ENCODE data around the gene TSC22D2.

The TSC22D2 gene

DNA sequence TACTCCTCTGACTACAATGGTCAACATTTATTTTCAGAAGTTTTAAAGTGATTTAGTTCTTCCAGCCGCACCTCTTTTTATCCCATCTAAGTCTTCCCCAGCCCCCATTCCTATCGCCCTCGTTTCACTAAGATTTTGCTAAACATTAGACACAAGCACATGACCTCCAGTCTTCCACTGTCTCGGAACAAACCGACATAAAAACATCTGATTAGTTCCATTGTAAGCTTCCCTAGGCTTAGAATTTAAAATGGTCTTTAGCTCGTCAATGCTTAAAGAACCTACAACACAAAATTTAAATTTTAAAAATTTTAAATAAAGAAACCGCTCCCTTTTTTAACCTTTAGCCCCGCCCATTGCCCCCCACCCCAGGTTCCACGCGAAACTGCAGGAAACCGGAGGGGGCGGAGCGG is 284 bp upstream of the TSC22D2 start:
- no peaks in the 10 kb centered on the region for H3K27me3 ChIP-seq (ENCODE audit: insufficient read depth, poor library complexity, severe bottlenecking)
- no peaks in the 10 kb centered on the region for H3K9me3 ChIP-seq (ENCODE audit: severe bottlenecking)
- peak overlapping the region; percentile 91 for H3K4me3 ChIP-seq (ENCODE audit: severe bottlenecking)
- DNase-seq (ENCODE audit: low spot score) = no peak
- TF ChIP-seq, protein P1, sequence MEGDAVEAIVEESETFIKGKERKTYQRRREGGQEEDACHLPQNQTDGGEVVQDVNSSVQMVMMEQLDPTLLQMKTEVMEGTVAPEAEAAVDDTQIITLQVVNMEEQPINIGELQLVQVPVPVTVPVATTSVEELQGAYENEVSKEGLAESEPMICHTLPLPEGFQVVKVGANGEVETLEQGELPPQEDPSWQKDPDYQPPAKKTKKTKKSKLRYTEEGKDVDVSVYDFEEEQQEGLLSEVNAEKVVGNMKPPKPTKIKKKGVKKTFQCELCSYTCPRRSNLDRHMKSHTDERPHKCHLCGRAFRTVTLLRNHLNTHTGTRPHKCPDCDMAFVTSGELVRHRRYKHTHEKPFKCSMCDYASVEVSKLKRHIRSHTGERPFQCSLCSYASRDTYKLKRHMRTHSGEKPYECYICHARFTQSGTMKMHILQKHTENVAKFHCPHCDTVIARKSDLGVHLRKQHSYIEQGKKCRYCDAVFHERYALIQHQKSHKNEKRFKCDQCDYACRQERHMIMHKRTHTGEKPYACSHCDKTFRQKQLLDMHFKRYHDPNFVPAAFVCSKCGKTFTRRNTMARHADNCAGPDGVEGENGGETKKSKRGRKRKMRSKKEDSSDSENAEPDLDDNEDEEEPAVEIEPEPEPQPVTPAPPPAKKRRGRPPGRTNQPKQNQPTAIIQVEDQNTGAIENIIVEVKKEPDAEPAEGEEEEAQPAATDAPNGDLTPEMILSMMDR (IDR thresholded peaks at IDR 0.05; ENCODE audit: poor library complexity, severe bottlenecking) = no peak
- H3K4me1 ChIP-seq (ENCODE audit: insufficient read depth, poor library complexity, severe bottlenecking) = peaks cover 25% of the 10 kb centered on the region
- no peak for ATAC-seq (ENCODE audit: low read depth)
- peak overlapping the region; percentile 93 for H3K27ac ChIP-seq (ENCODE audit: poor library complexity, severe bottlenecking)
- peaks cover 28% of the 10 kb centered on the region for H3K36me3 ChIP-seq (ENCODE audit: low read depth)

DNA sequence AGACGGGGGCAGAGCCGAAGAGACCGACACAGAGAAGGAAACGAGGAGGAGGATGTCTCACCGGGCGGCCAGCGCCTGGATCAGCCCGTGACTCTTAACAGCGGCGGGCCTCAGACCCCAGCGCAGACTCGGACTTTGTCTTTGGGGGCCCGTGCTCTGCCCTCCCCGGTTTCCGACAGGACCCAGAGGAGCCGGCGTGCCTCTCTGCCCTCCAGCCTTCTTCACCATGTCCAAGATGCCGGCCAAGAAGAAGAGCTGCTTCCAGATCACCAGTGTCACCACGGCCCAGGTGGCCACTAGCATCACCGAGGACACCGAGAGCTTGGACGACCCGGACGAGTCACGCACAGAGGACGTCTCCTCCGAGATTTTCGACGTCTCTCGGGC is 1.0 kb downstream of the TSC22D2 start:
- TF ChIP-seq, protein P1 (IDR thresholded peaks at IDR 0.05; ENCODE audit: poor library complexity, severe bottlenecking) = no peak
- peaks cover 39% of the 10 kb centered on the region for H3K36me3 ChIP-seq (ENCODE audit: low read depth)
- DNase-seq (ENCODE audit: low spot score) = no peak
- peak overlapping the region; percentile 91 for H3K4me3 ChIP-seq (ENCODE audit: severe bottlenecking)
- no peak; the same call in 2 of the 3 replicates for ATAC-seq (ENCODE audit: low read depth)
- no peaks in the 10 kb centered on the region for H3K9me3 ChIP-seq (ENCODE audit: severe bottlenecking)
- H3K27me3 ChIP-seq (ENCODE audit: insufficient read depth, poor library complexity, severe bottlenecking) = no peaks in the 10 kb centered on the region
- peak overlapping the region; percentile 93 for H3K27ac ChIP-seq (ENCODE audit: poor library complexity, severe bottlenecking)
- peaks cover 18% of the 10 kb centered on the region for H3K4me1 ChIP-seq (ENCODE audit: insufficient read depth, poor library complexity, severe bottlenecking)

DNA sequence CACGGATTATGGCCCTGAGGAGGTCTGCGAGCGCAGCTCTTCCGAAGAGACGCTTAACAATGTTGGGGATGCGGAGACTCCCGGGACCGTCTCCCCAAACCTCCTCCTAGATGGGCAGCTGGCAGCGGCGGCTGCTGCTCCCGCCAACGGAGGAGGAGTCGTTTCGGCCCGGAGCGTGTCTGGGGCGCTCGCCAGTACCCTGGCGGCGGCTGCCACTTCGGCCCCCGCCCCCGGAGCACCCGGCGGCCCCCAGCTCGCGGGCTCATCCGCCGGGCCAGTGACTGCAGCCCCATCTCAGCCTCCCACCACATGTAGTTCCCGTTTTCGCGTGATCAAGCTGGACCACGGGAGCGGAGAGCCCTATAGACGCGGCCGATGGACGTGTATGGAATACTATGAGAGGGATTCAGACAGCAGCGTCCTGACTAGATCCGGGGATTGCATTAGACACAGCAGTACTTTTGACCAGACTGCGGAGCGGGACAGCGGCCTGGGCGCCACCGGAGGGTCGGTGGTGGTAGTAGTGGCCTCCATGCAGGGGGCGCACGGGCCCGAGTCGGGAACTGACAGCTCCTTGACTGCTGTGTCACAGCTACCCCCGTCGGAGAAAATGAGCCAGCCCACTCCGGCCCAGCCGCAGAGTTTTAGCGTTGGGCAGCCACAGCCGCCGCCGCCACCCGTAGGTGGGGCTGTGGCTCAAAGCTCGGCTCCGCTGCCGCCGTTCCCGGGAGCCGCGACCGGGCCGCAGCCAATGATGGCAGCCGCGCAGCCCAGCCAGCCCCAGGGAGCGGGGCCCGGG is 1.6 kb downstream of the TSC22D2 start:
- Histone ChIP-seq H3K4me3 (ENCODE audit: severe bottlenecking) (peak overlapping the region; percentile 91), H3K27me3 (ENCODE audit: insufficient read depth, poor library complexity, severe bottlenecking) (no peaks in the 10 kb centered on the region), H3K9me3 (ENCODE audit: severe bottlenecking) (no peaks in the 10 kb centered on the region), H3K27ac (ENCODE audit: poor library complexity, severe bottlenecking) (peak overlapping the region; percentile 93), H3K4me1 (ENCODE audit: insufficient read depth, poor library complexity, severe bottlenecking) (peaks cover 18% of the 10 kb centered on the region), H3K36me3 (ENCODE audit: low read depth) (peaks cover 45% of the 10 kb centered on the region)
- peak; percentile 64 for DNase-seq (ENCODE audit: low spot score)
- ATAC-seq (ENCODE audit: low read depth) = peak; percentile 14
- TF ChIP-seq, protein P1 (IDR thresholded peaks at IDR 0.05; ENCODE audit: poor library complexity, severe bottlenecking) = peak; percentile 55

DNA sequence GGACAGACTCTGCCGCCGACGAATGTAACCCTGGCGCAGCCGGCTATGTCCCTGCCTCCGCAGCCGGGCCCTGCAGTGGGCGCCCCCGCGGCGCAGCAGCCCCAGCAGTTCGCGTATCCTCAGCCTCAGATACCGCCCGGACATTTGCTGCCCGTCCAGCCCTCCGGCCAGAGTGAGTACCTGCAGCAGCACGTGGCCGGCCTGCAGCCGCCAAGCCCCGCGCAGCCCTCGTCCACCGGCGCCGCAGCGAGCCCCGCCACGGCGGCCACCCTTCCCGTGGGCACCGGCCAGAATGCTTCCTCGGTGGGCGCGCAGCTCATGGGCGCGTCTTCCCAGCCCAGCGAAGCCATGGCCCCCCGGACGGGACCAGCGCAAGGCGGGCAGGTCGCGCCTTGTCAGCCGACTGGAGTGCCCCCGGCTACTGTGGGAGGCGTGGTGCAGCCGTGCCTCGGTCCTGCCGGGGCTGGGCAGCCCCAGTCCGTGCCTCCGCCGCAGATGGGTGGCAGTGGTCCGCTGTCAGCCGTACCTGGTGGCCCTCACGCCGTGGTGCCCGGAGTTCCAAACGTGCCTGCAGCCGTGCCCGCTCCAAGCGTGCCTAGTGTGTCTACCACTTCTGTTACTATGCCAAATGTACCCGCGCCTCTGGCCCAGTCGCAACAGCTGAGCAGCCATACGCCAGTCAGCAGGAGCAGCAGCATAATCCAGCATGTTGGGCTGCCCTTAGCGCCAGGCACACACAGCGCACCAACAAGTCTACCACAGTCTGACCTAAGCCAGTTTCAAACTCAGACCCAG is 2.4 kb downstream of the TSC22D2 start:
- Histone ChIP-seq H3K9me3 (ENCODE audit: severe bottlenecking) (no peaks in the 10 kb centered on the region), H3K36me3 (ENCODE audit: low read depth) (peaks cover 53% of the 10 kb centered on the region), H3K4me3 (ENCODE audit: severe bottlenecking) (peak overlapping the region; percentile 91), H3K4me1 (ENCODE audit: insufficient read depth, poor library complexity, severe bottlenecking) (peaks cover 26% of the 10 kb centered on the region), H3K27me3 (ENCODE audit: insufficient read depth, poor library complexity, severe bottlenecking) (no peaks in the 10 kb centered on the region), H3K27ac (ENCODE audit: poor library complexity, severe bottlenecking) (peak overlapping the region; percentile 93)
- peak; percentile 68 for DNase-seq (ENCODE audit: low spot score)
- TF ChIP-seq, protein P1 (IDR thresholded peaks at IDR 0.05; ENCODE audit: poor library complexity, severe bottlenecking) = peak; percentile 35
- no peak for ATAC-seq (ENCODE audit: low read depth)
